ENCODE data around the gene TLE4. TPM values are rescaled to one million over a fixed set of nuclear protein-coding genes. Genes with fewer than 3 reads are reported as not detected.

TLE4 gene
- polyA plus RNA-seq, 1 of the 3 experiments (the other 2 are of a cell fraction) = 40.4 TPM

DNA sequence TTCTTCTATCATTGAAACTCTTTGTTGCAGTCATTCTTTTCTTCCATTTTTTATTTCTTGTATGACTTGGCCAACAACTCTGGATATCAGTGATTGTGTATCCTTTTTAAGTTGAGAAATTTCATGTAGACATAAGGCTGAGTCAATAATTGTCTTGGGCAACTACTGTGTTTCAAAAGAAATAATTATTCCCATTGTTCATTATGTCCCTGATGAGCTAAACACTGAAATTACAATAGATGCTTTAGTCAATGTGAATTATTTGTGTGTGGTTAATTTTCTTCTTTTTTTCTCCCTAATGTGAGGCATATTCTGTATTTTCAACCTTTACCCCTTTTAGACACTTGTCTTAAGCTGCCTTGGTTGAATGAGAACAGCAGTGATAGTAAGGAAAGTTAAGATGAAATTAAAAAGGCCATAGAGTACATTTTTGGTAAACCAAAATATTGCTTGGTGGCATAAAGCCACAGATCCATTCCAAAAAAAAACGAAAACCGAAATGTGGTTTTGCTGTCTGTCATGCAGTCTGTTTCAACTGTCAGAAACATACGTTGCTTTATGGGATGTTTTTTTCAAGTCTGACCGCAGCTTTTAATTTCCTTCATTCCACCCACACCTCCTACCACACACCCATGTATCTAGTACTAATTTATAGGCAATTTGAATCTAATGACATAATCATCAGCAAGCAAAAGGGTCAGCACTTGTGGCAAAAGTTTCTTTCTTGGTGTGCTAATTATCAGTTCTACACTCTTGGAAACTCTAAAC lies 21.1 kb downstream of the TLE4 start:
- peaks cover 37 to 44% of the 10 kb centered on the region in 2 experiments for H3K36me3 ChIP-seq (replicated peaks in 1 of 2; ENCODE audit: control insufficient read depth in 1 of 2, insufficient read depth in 2 of 2, low read length in 1 of 2)
- ChIA-PET POLR2A (no interaction called here), CTCF (interaction anchor here (1.6 kb wide), 1 partner anchor 10 kb away, joined by 5 read pairs; no protein-coding TSS in a partner anchor)
- no peak overlapping the region for H2AFZ ChIP-seq (ENCODE audit: low read depth)
- H3K27me3 ChIP-seq (ENCODE audit: insufficient read depth) = no peaks in the 10 kb centered on the region
- H3K27ac ChIP-seq (ENCODE audit: low read depth in 2 of 2, low read length in 1 of 2) = no peak overlapping the region
- WGBS (ENCODE audit: low lambda C conversion rate) = 88% methylated on average over 4 of the region's 4 CpGs
- no peak overlapping the region for H3K4me3 ChIP-seq (ENCODE audit: low read depth in 2 of 2, low read length in 1 of 2)
- H3K4me2 ChIP-seq = no peak overlapping the region
- no peaks in the 10 kb centered on the region for H3K9me2 ChIP-seq
- peaks cover 79% of the 10 kb centered on the region for H4K20me1 ChIP-seq (ENCODE audit: insufficient read depth)
- DNase-seq = no peak
- no peaks in the 10 kb centered on the region for H3F3A ChIP-seq (replicated peaks; ENCODE audit: insufficient read depth)
- TF ChIP-seq RAD21 (IDR thresholded peaks at IDR 0.05; ENCODE audit: low read length) (no peak), POLR2AphosphoS5 (IDR thresholded peaks at IDR 0.05; ENCODE audit: low read depth, low read length) (no peak), FOXM1 (IDR thresholded peaks at IDR 0.05; ENCODE audit: low read depth) (no peak), NRF1 (IDR thresholded peaks at IDR 0.05; ENCODE audit: low read depth, low read length) (no peak), FOXJ3 (CRISPR knock-in tag; IDR thresholded peaks at IDR 0.05) (no peak), CHD2 (IDR thresholded peaks at IDR 0.05; ENCODE audit: low read length, partially characterized antibody) (no peak), EP300 (IDR thresholded peaks at IDR 0.05; ENCODE audit: borderline replicate concordance in 1 of 2, low read depth in 1 of 2, low read length in 1 of 2) (no peak), SMC3 (IDR thresholded peaks at IDR 0.05; ENCODE audit: low read depth, low read length) (no peak)
- TF ChIP-seq, protein P1, sequence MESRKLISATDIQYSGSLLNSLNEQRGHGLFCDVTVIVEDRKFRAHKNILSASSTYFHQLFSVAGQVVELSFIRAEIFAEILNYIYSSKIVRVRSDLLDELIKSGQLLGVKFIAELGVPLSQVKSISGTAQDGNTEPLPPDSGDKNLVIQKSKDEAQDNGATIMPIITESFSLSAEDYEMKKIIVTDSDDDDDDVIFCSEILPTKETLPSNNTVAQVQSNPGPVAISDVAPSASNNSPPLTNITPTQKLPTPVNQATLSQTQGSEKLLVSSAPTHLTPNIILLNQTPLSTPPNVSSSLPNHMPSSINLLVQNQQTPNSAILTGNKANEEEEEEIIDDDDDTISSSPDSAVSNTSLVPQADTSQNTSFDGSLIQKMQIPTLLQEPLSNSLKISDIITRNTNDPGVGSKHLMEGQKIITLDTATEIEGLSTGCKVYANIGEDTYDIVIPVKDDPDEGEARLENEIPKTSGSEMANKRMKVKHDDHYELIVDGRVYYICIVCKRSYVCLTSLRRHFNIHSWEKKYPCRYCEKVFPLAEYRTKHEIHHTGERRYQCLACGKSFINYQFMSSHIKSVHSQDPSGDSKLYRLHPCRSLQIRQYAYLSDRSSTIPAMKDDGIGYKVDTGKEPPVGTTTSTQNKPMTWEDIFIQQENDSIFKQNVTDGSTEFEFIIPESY (IDR thresholded peaks at IDR 0.05; ENCODE audit: borderline replicate concordance, low read depth) = no peak
- TF ChIP-seq, protein P2, sequence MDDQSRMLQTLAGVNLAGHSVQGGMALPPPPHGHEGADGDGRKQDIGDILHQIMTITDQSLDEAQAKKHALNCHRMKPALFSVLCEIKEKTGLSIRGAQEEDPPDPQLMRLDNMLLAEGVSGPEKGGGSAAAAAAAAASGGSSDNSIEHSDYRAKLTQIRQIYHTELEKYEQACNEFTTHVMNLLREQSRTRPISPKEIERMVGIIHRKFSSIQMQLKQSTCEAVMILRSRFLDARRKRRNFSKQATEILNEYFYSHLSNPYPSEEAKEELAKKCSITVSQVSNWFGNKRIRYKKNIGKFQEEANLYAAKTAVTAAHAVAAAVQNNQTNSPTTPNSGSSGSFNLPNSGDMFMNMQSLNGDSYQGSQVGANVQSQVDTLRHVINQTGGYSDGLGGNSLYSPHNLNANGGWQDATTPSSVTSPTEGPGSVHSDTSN (IDR thresholded peaks at IDR 0.05) = no peak
- TF ChIP-seq, protein P3, sequence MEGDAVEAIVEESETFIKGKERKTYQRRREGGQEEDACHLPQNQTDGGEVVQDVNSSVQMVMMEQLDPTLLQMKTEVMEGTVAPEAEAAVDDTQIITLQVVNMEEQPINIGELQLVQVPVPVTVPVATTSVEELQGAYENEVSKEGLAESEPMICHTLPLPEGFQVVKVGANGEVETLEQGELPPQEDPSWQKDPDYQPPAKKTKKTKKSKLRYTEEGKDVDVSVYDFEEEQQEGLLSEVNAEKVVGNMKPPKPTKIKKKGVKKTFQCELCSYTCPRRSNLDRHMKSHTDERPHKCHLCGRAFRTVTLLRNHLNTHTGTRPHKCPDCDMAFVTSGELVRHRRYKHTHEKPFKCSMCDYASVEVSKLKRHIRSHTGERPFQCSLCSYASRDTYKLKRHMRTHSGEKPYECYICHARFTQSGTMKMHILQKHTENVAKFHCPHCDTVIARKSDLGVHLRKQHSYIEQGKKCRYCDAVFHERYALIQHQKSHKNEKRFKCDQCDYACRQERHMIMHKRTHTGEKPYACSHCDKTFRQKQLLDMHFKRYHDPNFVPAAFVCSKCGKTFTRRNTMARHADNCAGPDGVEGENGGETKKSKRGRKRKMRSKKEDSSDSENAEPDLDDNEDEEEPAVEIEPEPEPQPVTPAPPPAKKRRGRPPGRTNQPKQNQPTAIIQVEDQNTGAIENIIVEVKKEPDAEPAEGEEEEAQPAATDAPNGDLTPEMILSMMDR (IDR thresholded peaks at IDR 0.05) = no peak
- H3K9me3 ChIP-seq = no peaks in the 10 kb centered on the region
- no peak overlapping the region for H3K9ac ChIP-seq
- H3K4me1 ChIP-seq (ENCODE audit: control insufficient read depth in 1 of 2, insufficient read depth in 2 of 2, low read depth in 1 of 2, low read length in 1 of 2) = no peaks in the 10 kb centered on the region; a peak in 1 of 4 replicates
- peaks cover 100% of the 10 kb centered on the region for H3K79me2 ChIP-seq (ENCODE audit: insufficient read depth)

Measured in SK-N-SH (cell line).